Adipocyte (in vitro differentiated cells): ENCODE results near the gene ARHGEF17.
A peak's percentile ranks its signal among the peaks of the same experiment; 100 is the strongest.

Experiments used
- DNase-seq: peaks from one replicate; pipeline ENCODE4 v3.0.0-alpha.2; 2015; ENCODE audit warnings: low read depth
- H3K27me3 ChIP-seq: replicated peaks from 2 replicates; pipeline ENCODE4 v1.7.0; 2013; ENCODE audit warnings: mild to moderate bottlenecking, low read length, moderate library complexity; ENCODE audit not compliant: control insufficient read depth, insufficient read depth
- H3K36me3 ChIP-seq: 2 replicates; pipeline ENCODE4 v1.7.0; 2013; ENCODE audit warnings: low read length, mild to moderate bottlenecking, moderate library complexity; ENCODE audit not compliant: control insufficient read depth, insufficient read depth, severe bottlenecking
- H3K4me1 ChIP-seq: 2 replicates; pipeline ENCODE4 v1.7.0; 2013; ENCODE audit warnings: mild to moderate bottlenecking, low read length, moderate library complexity; ENCODE audit not compliant: control insufficient read depth, insufficient read depth
- H3K4me3 ChIP-seq: 2 replicates; pipeline ENCODE4 v1.7.0; 2013; ENCODE audit warnings: mild to moderate bottlenecking, low read length, moderate library complexity
- H3K9ac ChIP-seq: 2 replicates; pipeline ENCODE4 v1.7.0; 2013; ENCODE audit warnings: mild to moderate bottlenecking, low read length, moderate library complexity
- H3K9me3 ChIP-seq: 2 replicates; pipeline ENCODE4 v1.7.0; 2013; ENCODE audit warnings: mild to moderate bottlenecking, low read length, moderate library complexity; ENCODE audit not compliant: control insufficient read depth

Gene ARHGEF17

DNA sequence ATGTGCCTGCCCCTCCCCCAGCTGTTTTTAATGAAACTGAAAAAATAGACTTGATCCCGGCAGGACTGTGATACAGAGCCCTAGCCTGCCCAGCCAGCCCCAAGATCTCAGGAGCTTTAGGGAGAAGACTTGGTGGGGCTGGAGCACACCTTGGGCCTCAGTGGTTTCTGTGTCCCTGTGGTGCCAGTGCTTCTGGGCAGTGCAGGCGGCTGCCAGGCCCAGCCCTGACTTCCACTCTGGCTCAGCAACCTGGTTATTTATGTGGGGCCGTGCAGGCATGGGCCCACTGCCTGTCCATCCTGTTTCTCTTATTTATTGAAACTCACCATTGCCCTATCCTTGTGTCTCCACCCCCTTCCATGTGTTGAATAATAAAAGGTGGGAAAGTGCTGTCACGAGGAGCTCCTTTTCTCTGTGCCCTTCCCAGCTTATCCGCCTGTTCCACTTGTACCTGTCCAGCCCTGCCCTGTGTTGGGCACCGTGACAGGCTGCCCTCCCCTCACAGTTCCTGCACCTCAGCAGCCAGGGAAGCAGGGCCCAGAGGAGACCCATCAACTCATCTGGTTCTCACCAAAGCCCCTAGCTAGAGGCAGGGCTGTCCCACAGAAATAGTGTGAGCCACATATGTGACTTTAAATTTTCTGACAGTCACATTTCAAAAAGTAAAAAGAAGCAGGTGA lies 88.3 kb downstream of the ARHGEF17 start:
- no peaks in the 10 kb centered on the region for H3K9me3 ChIP-seq
- H3K9ac ChIP-seq, result peak overlapping the region; percentile 44
- peaks cover 38% of the 10 kb centered on the region for H3K4me1 ChIP-seq
- no peaks in the 10 kb centered on the region for H3K27me3 ChIP-seq
- no peak for DNase-seq
- H3K4me3 ChIP-seq, result no peak overlapping the region
- H3K36me3 ChIP-seq, result no peaks in the 10 kb centered on the region

DNA sequence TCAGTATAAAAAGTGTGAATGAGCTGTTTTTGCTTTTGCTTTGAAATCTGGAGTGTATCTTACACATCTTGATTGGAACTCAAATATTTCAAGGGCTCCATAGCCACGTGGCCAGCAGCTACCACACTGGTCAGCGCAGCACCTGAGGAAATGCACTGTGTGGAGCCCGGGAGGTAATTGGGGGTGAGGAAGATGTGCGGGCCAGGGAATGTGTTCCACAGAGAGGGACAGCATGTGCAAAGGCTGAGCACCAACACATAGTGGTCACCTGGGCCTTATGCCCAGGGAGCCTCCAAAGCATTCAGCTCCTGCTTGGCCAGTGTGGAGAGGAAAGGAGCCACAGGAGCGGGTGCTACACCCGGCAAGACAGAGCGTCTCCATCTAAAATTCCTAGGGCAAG lies 88.9 kb downstream of the ARHGEF17 start:
- peaks cover 44% of the 10 kb centered on the region for H3K4me1 ChIP-seq
- no peaks in the 10 kb centered on the region for H3K27me3 ChIP-seq
- H3K36me3 ChIP-seq, result no peaks in the 10 kb centered on the region
- H3K9ac ChIP-seq, result peak overlapping the region; percentile 44
- DNase-seq, result no peak
- no peaks in the 10 kb centered on the region for H3K9me3 ChIP-seq
- no peak overlapping the region for H3K4me3 ChIP-seq

DNA sequence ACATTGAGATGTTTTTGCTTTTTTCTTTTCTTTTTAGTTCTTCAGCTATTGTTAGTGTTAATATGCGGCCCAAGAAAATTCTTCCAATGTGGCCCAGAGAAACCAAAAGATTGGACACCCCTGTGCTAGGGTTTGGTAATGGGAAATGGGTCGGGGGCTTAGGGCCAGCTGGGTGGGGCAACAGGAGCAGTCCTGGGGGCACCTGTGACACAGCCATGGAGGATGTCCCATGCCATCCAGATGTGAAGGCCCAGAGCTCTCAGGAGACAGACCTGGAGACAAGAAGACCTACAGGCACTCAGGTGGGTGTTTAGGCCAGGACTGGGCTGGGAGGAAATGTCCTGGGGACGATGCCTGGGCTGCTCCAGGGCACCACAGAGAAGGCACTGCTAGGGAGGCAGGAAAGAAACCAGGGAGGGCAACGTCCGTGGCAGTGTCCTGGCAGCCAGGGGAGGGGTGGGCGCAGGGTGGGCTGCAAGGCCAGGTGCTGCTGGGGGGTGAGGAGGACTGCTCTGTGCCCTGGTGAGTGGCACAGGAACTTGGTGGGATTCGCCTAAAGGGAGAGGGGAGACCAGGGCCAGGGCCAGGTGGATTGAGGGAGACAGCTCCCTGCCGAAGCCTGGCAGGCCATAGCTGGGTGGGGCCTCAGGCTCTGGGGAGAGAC lies 89.5 kb downstream of the ARHGEF17 start:
- no peaks in the 10 kb centered on the region for H3K36me3 ChIP-seq
- DNase-seq, result no peak
- H3K4me1 ChIP-seq, result peaks cover 50% of the 10 kb centered on the region
- H3K9ac ChIP-seq, result peak overlapping the region; percentile 44
- no peaks in the 10 kb centered on the region for H3K27me3 ChIP-seq
- H3K9me3 ChIP-seq, result no peaks in the 10 kb centered on the region
- H3K4me3 ChIP-seq, result no peak overlapping the region

DNA sequence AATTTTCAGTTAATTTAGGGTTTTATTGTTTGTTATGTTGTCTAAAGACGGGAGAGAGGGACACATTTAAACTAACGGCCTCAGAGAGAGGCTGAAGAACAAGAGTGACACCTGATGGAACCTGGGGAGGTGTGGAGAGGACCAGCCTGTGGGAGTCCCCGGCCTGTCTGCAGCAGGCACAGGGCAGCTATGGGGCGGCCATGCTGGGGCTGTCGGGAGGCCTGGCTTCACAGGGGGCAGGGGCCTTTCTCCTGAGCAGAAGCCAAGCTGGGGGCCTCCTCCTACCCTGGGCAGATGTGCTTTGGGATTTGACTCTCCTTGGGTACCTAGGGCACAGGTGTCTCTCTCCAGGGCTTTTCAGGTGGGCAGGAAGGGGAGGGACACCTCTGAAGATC lies 90.1 kb downstream of the ARHGEF17 start:
- Histone ChIP-seq H3K27me3 (no peaks in the 10 kb centered on the region), H3K9me3 (no peaks in the 10 kb centered on the region), H3K9ac (no peak overlapping the region), H3K4me3 (no peak overlapping the region), H3K4me1 (peaks cover 51% of the 10 kb centered on the region), H3K36me3 (no peaks in the 10 kb centered on the region)
- no peak for DNase-seq

- H3K27me3 ChIP-seq, result no peaks in the 10 kb centered on the region
- no peaks in the 10 kb centered on the region for H3K9me3 ChIP-seq
- no peak overlapping the region for H3K9ac ChIP-seq
- H3K36me3 ChIP-seq, result no peaks in the 10 kb centered on the region
- H3K4me3 ChIP-seq, result no peak overlapping the region
- peaks cover 51% of the 10 kb centered on the region for H3K4me1 ChIP-seq
- DNase-seq, result no peak
These were observed 90.6 kb downstream of the ARHGEF17 start for GRCh38 chr11:73398721-73399120.

- Histone ChIP-seq H3K9me3 (no peaks in the 10 kb centered on the region), H3K27me3 (no peaks in the 10 kb centered on the region), H3K4me1 (peaks cover 51% of the 10 kb centered on the region), H3K4me3 (no peak overlapping the region), H3K36me3 (no peaks in the 10 kb centered on the region), H3K9ac (no peak overlapping the region)
- no peak for DNase-seq
These were observed 91.1 kb downstream of the ARHGEF17 start for GRCh38 chr11:73399159-73399590.

GRCh38 chr11:73399636-73400035 lies 91.6 kb downstream of the ARHGEF17 start:
- Histone ChIP-seq H3K9ac (no peak overlapping the region), H3K9me3 (no peaks in the 10 kb centered on the region), H3K27me3 (no peaks in the 10 kb centered on the region), H3K36me3 (no peaks in the 10 kb centered on the region), H3K4me1 (peaks cover 51% of the 10 kb centered on the region), H3K4me3 (no peak overlapping the region)
- no peak for DNase-seq

DNA sequence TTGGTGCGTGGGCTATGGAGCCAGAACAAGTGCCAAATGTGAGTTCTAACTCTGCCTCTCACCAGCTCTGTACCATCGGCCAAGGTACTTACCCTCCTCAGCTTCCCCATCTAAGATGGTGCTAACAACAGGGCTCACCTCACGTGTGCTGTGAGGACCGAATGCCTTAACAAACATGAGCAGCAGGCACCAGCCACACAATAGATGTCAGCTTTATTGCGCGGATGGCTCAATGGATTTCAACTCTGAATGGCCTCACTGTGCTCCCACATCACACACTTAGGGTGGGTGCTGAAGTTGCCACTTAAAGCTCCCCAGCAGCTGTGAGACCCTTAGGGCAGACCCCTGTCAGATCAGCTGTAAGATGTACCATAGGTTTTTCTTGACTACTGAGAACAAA lies 92.2 kb downstream of the ARHGEF17 start:
- Histone ChIP-seq H3K36me3 (no peaks in the 10 kb centered on the region), H3K4me3 (no peak overlapping the region), H3K9me3 (no peaks in the 10 kb centered on the region), H3K27me3 (no peaks in the 10 kb centered on the region), H3K4me1 (peaks cover 50% of the 10 kb centered on the region), H3K9ac (no peak overlapping the region)
- no peak for DNase-seq

GRCh38 chr11:73401217-73401923 lies 93.3 kb downstream of the ARHGEF17 start:
- peak overlapping the region; percentile 14 for H3K9ac ChIP-seq
- no peaks in the 10 kb centered on the region for H3K9me3 ChIP-seq
- no peak for DNase-seq
- H3K36me3 ChIP-seq, result peaks cover 8% of the 10 kb centered on the region
- no peaks in the 10 kb centered on the region for H3K27me3 ChIP-seq
- H3K4me1 ChIP-seq, result peaks cover 41% of the 10 kb centered on the region
- peak overlapping the region; percentile 7 for H3K4me3 ChIP-seq

DNA sequence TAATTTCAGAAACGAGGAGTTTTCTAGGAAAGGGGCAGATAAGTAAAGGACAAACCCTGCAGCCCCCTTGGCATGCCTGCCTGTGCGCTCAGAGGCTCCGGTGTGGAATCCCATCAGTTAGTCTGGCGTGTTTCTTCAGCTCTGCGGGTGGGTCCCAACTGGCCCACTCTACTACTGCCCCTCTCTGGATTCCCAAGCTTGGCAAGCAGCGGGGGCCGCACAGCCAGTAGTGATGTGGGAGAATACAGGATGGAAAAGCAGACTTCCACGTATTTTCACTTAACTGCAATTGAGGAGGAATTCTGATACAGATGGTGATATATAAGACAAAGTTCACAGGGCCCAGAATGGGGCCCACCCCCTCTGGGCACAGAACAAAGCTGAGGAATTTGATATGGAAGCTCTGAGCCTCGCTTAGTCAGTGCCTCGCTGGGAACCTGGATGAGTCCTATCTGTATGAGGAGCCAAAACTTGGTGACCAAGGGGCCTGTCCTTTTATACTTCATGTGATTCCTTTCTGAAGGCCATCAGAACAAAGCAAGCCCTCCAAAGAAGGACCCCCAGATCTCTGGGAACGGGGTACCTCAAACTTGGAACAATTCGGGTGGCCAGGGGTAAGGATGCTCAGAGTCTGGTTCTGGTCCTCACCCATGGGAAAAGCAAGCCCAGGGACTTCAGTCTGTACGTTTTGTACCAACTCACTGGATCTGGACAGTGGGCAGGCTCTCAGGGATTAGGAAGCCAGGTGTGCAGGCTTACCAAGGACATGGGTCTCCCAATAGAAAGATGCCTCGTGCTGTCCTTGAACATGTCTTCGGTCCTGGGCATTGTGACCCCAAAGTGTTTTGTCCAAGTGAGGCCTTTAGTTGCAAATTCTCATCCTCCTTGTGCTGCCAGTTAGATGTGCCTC lies 94.1 kb downstream of the ARHGEF17 start:
- H3K27me3 ChIP-seq, result no peaks in the 10 kb centered on the region
- DNase-seq, result no peak

DNA sequence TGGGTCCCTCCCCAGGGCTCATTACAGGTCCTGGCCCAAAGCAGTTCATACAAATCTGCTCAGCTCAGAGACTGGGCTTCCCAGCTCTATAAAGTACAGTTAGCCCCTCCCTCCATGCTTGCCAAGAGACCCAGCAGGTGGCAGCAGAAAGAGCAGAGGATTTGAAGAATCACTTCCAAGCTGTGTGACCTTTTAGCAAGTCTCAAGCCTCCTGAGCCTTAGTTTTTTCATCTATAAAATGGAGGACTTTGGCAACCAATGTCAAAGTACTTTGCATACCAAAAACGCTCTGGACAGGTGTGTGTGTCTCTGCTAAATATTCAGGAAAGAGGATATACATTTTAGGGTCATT lies 94.7 kb downstream of the ARHGEF17 start:
- Histone ChIP-seq H3K36me3 (peaks cover 15% of the 10 kb centered on the region), H3K4me3 (no peak overlapping the region), H3K27me3 (no peaks in the 10 kb centered on the region), H3K9ac (no peak overlapping the region), H3K9me3 (no peaks in the 10 kb centered on the region), H3K4me1 (peaks cover 28% of the 10 kb centered on the region)
- DNase-seq, result peak; percentile 30

More for the DNA sequence above, 94.1 kb downstream of the ARHGEF17 start:
- Histone ChIP-seq H3K9me3 (no peaks in the 10 kb centered on the region), H3K4me3 (peak overlapping the region; percentile 7), H3K36me3 (peaks cover 10% of the 10 kb centered on the region), H3K4me1 (peaks cover 33% of the 10 kb centered on the region), H3K9ac (no peak overlapping the region)
